Caco-2 (cell line): ENCODE data around the gene TMEM63B. TPM values are rescaled to one million over a fixed set of nuclear protein-coding genes. Genes with fewer than 3 reads are reported as not detected.

Experiments
- BruUV-seq: library from RNA; stranded (reverse); fragments of 400-500 nt; replicated peaks from 2 replicates; lab custom pipeline; 2021; lab: Mats Ljungman, UMichigan
- CTCF ChIA-PET: fragments of 300-600 bp; sonication (Branson Sonifier 250); formaldehyde crosslinking; loops from one replicate; lab custom pipeline; 2022; ENCODE audit warnings: antibody characterized with exemption; lab: Charles Lee
- POLR2A ChIA-PET: fragments of 300-600 bp; sonication (Branson Sonifier 250); formaldehyde crosslinking; loops from one replicate; lab custom pipeline; 2022; ENCODE audit warnings: antibody characterized with exemption; lab: Charles Lee
- DNase-seq, 2 experiments: peaks; one replicate each; pipeline versions ENCODE4 v3.0.0 to v3.0.0-alpha.2; 2020 to 2022
- H3K27me3 ChIP-seq: replicated peaks from 2 replicates; pipeline ENCODE4 v1.6.0; 2011; ENCODE audit warnings: low read length; ENCODE audit not compliant: control insufficient read depth, insufficient read depth
- H3K36me3 ChIP-seq: 2 replicates; pipeline ENCODE4 v1.5.1; 2011; ENCODE audit warnings: low read length; ENCODE audit not compliant: control insufficient read depth, insufficient read depth
- H3K4me1 ChIP-seq: fragments of 250-450 bp; sonication (Bioruptor Pico); 2 replicates; pipeline ENCODE4 v1.5.1; 2020; ENCODE audit warnings: mild to moderate bottlenecking
- H3K4me3 ChIP-seq: 2 replicates; pipeline ENCODE4 v1.5.1; 2011; ENCODE audit warnings: low read depth, mild to moderate bottlenecking, control low read depth, low read length
- H3K9me3 ChIP-seq: fragments of 250-450 bp; sonication (Bioruptor Pico); 2 replicates; pipeline ENCODE4 v1.5.1; 2020; ENCODE audit warnings: mild to moderate bottlenecking, moderate library complexity
- H3K27ac Mint-ChIP-seq: one replicate; pipeline ENCODE4 v1.8.0; 2022; ENCODE audit warnings: mixed read lengths; ENCODE audit not compliant: unreplicated experiment
- H3K27me3 Mint-ChIP-seq: one replicate; pipeline ENCODE4 v1.8.0; 2022; ENCODE audit warnings: mixed read lengths; ENCODE audit not compliant: insufficient read depth, unreplicated experiment
- H3K36me3 Mint-ChIP-seq: one replicate; pipeline ENCODE4 v1.8.0; 2022; ENCODE audit warnings: mild to moderate bottlenecking, mixed read lengths; ENCODE audit not compliant: insufficient read depth, unreplicated experiment
- H3K4me1 Mint-ChIP-seq: one replicate; pipeline ENCODE4 v1.8.0; 2022; ENCODE audit warnings: low read depth, mixed read lengths; ENCODE audit not compliant: unreplicated experiment
- H3K4me3 Mint-ChIP-seq: one replicate; pipeline ENCODE4 v1.8.0; 2022; ENCODE audit warnings: mild to moderate bottlenecking, moderate library complexity, mixed read lengths; ENCODE audit not compliant: unreplicated experiment
- H3K9me3 Mint-ChIP-seq: one replicate; pipeline ENCODE4 v1.8.0; 2022; ENCODE audit warnings: mixed read lengths; ENCODE audit not compliant: unreplicated experiment
- CTCF ChIP-seq, 2 experiments: fragments of 200-600 bp in 1 of 2; IDR thresholded peaks; 1 replicate in 1 of 2; 2 replicates in 1 of 2; pipeline versions ENCODE4 v1.5.1 to v1.8.0; 2011 to 2022; ENCODE audit warnings: antibody characterized with exemption in 1 of 2, control low read depth in 1 of 2, inconsistent platforms in 1 of 2, low read depth in 1 of 2, low read length in 1 of 2, mild to moderate bottlenecking in 1 of 2, moderate library complexity in 1 of 2; ENCODE audit not compliant: insufficient read depth in 1 of 2, severe bottlenecking in 1 of 2, unreplicated experiment in 1 of 2
- intact Hi-C: fragments of 100-400 bp; cut with micrococcal nuclease; formaldehyde crosslinking; loops from one replicate; pipeline ENCODE4 v1.10.0; 2022; ENCODE audit not compliant: unreplicated experiment
- total RNA-seq: library from RNA; stranded (reverse); gene quantifications from 2 replicates; pipeline ENCODE4 v1.2.3, GENCODE V29; 2022

The TMEM63B gene
- total RNA-seq, 1 experiment from 2014 or later = 28.2 TPM

- intact Hi-C loops = loop anchor here (1.0 kb wide), 1 partner anchor 14 kb away; no protein-coding TSS in a partner anchor
- POLR2A ChIA-PET = interaction anchor here (1.0 kb wide), 1 partner anchor 43 kb away, joined by 5 read pairs; the partner anchor contains the start of gene HSP90AB1
Observed at GRCh38 chr6:44203955-44204354, 76.6 kb downstream of the TMEM63B start.

More at GRCh38 chr6:44203955-44204354, 76.6 kb downstream of the TMEM63B start:
- Mint-ChIP-seq H3K4me1 (peaks cover 40% of the 10 kb centered on the region), H3K9me3 (no peaks in the 10 kb centered on the region), H3K36me3 (no peaks in the 10 kb centered on the region), H3K27me3 (no peaks in the 10 kb centered on the region), H3K27ac (peak overlapping the region; percentile 81), H3K4me3 (peak overlapping the region; percentile 7)
- Histone ChIP-seq H3K4me1 (peaks cover 36% of the 10 kb centered on the region), H3K9me3 (no peaks in the 10 kb centered on the region), H3K27me3 (no peaks in the 10 kb centered on the region), H3K36me3 (no peaks in the 10 kb centered on the region), H3K4me3 (no peak overlapping the region)
- CTCF ChIA-PET = interaction anchor here (1.0 to 1.1 kb wide), 2 partner anchors 17 to 31 kb away, joined by 3 read pairs; no protein-coding TSS in a partner anchor
- no TSS peak for BruUV-seq
- no peak for TF ChIP-seq CTCF (IDR thresholded peaks at IDR 0.05; ENCODE audit: insufficient read depth in 1 of 2, low read depth in 1 of 2, low read length in 1 of 2, severe bottlenecking in 1 of 2, unreplicated experiment in 1 of 2)
- peak; percentile 44 to 80 for DNase-seq

Other genes with a start within 250 kb of the TMEM63B start
- gene MRPL14, start 102 bp upstream of the TMEM63B start, total RNA-seq = 87.6 and 92.2 TPM in 2 replicates
- gene CAPN11, start 31.3 kb downstream of the TMEM63B start, total RNA-seq = not detected in 2 replicates
- not detected in 2 replicates for gene MYMX, start 89.4 kb downstream of the TMEM63B start, total RNA-seq
- 80.7 and 81.3 TPM in 2 replicates for gene SLC29A1, start 96.0 kb downstream of the TMEM63B start, total RNA-seq
- 967 and 1,046 TPM in 2 replicates for gene HSP90AB1, start 119.5 kb downstream of the TMEM63B start, total RNA-seq
- 44.6 and 44.8 TPM in 2 replicates for gene SLC35B2, start 130.0 kb downstream of the TMEM63B start, total RNA-seq
- 8.4 and 10.1 TPM in 2 replicates for gene NFKBIE, start 138.0 kb downstream of the TMEM63B start, total RNA-seq
- gene TMEM151B, start 142.9 kb downstream of the TMEM63B start, total RNA-seq = not detected in 2 replicates
- gene AARS2, start 185.8 kb downstream of the TMEM63B start, total RNA-seq = 18.8 and 20.5 TPM in 2 replicates
- gene SPATS1, start 215.1 kb downstream of the TMEM63B start, total RNA-seq = not detected in 2 replicates